RWPE2 (cell line): Measurements from ENCODE around the gene ABCA1.

ENCODE experiments used
- ATAC-seq: fragments of 200-7000 bp; cut with Tn5 transposase; 3 replicates; pipeline ENCODE4 v1.9.1; 2021; ENCODE audit warnings: low read depth
- DNase-seq: peaks from one replicate; pipeline ENCODE4 v3.0.0-alpha.2; 2020; ENCODE audit warnings: low spot score
- H3K27ac ChIP-seq: fragments of 450-650 bp; 2 replicates; pipeline ENCODE4 v1.5.1; 2017; ENCODE audit warnings: mild to moderate bottlenecking; ENCODE audit not compliant: poor library complexity, severe bottlenecking
- H3K27me3 ChIP-seq: fragments of 250-450 bp; sonication (Bioruptor Pico); 2 replicates; pipeline ENCODE4 v1.5.1; 2021; ENCODE audit warnings: mild to moderate bottlenecking, moderate library complexity; ENCODE audit not compliant: insufficient read depth, poor library complexity, severe bottlenecking
- H3K36me3 ChIP-seq: fragments of 250-450 bp; sonication (Bioruptor Pico); 2 replicates; pipeline ENCODE4 v1.5.1; 2020; ENCODE audit warnings: low read depth, mild to moderate bottlenecking, moderate library complexity
- H3K4me1 ChIP-seq: fragments of 250-450 bp; sonication (Bioruptor Pico); 2 replicates; pipeline ENCODE4 v1.5.1; 2021; ENCODE audit warnings: mild to moderate bottlenecking, moderate library complexity; ENCODE audit not compliant: insufficient read depth, poor library complexity, severe bottlenecking
- H3K4me3 ChIP-seq: fragments of 250-450 bp; sonication (Bioruptor Pico); 2 replicates; pipeline ENCODE4 v1.5.1; 2021; ENCODE audit warnings: mild to moderate bottlenecking, moderate library complexity; ENCODE audit not compliant: severe bottlenecking
- H3K9me3 ChIP-seq: fragments of 250-450 bp; sonication (Bioruptor Pico); 2 replicates; pipeline ENCODE4 v1.5.1; 2021; ENCODE audit warnings: mild to moderate bottlenecking, moderate library complexity; ENCODE audit not compliant: severe bottlenecking
- TF ChIP-seq, protein P1 (sequence below): fragments of 450-650 bp; IDR thresholded peaks from one replicate; pipeline ENCODE4 v1.5.1; 2017; ENCODE audit warnings: mild to moderate bottlenecking, moderate library complexity; ENCODE audit not compliant: poor library complexity, severe bottlenecking

The ABCA1 gene

DNA sequence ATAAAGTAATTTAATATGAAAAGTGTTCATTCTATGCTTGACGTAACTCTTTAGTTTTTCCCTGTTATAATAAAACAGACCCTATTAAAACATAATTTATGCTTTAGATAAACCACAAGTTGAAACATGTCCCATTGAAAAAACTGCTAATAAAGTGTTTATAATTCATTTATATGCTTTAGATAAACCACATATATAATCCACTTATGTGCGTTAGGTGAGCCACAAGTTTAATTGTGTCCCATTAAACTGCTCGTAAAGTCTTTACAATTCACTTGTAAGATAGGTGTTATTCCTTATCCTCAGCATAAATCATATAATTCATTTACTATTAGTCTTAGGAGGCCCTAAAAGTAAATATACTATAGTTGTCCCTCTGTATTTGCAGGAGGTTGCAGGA is 160.4 kb downstream of the ABCA1 start:
- H3K27ac ChIP-seq = no peak overlapping the region
- no peaks in the 10 kb centered on the region for H3K27me3 ChIP-seq
- no peaks in the 10 kb centered on the region for H3K4me1 ChIP-seq
- TF ChIP-seq, protein P1, sequence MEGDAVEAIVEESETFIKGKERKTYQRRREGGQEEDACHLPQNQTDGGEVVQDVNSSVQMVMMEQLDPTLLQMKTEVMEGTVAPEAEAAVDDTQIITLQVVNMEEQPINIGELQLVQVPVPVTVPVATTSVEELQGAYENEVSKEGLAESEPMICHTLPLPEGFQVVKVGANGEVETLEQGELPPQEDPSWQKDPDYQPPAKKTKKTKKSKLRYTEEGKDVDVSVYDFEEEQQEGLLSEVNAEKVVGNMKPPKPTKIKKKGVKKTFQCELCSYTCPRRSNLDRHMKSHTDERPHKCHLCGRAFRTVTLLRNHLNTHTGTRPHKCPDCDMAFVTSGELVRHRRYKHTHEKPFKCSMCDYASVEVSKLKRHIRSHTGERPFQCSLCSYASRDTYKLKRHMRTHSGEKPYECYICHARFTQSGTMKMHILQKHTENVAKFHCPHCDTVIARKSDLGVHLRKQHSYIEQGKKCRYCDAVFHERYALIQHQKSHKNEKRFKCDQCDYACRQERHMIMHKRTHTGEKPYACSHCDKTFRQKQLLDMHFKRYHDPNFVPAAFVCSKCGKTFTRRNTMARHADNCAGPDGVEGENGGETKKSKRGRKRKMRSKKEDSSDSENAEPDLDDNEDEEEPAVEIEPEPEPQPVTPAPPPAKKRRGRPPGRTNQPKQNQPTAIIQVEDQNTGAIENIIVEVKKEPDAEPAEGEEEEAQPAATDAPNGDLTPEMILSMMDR = no peak
- H3K9me3 ChIP-seq = no peaks in the 10 kb centered on the region
- DNase-seq (no peak), ATAC-seq (no peak)
- no peaks in the 10 kb centered on the region for H3K36me3 ChIP-seq
- no peak overlapping the region for H3K4me3 ChIP-seq

DNA sequence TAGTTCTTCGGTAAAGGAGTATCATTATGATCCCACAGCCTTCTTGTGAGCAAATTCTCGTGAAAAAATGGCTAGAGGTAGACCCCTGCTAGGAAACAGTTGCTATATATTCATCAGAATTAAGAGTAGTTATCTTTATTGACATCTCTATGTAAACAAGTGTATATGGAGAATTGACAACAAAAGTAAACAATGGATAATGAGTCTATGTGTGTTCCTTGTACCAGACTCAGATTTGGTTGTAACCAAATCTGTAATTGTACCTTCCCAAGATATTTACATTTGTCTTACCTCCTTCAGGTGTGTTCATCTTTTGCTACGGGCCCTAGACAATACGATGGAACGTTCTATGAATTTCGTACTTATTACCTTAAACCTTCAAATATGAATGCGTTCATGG is 161.9 kb downstream of the ABCA1 start:
- Histone ChIP-seq H3K27ac (no peak overlapping the region), H3K9me3 (no peaks in the 10 kb centered on the region), H3K4me3 (no peak overlapping the region), H3K4me1 (no peaks in the 10 kb centered on the region), H3K27me3 (no peaks in the 10 kb centered on the region), H3K36me3 (no peaks in the 10 kb centered on the region)
- TF ChIP-seq, protein P1 = no peak
- DNase-seq (no peak), ATAC-seq (no peak)

DNA sequence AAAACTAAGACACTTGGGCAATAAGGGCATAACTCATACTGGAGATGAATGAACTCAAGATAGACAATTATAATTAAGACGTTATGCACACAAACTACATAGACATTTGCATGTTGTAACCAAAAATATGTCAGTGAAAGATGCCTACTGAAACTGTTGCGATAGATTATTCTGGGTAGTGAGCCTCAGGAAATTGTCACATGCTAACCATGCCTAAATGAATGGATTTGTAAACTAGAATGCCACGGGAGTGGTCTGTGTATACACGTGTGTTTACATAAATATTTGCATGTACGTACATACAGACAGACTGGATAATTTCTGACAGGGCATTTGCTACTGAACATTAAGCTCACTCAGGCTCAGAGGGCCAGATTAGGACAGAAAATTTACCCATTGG is 162.8 kb downstream of the ABCA1 start:
- Histone ChIP-seq H3K4me3 (no peak overlapping the region), H3K4me1 (no peaks in the 10 kb centered on the region), H3K27ac (no peak overlapping the region), H3K9me3 (no peaks in the 10 kb centered on the region), H3K36me3 (no peaks in the 10 kb centered on the region), H3K27me3 (no peaks in the 10 kb centered on the region)
- TF ChIP-seq, protein P1 = no peak
- no peak for ATAC-seq
- no peak for DNase-seq

DNA sequence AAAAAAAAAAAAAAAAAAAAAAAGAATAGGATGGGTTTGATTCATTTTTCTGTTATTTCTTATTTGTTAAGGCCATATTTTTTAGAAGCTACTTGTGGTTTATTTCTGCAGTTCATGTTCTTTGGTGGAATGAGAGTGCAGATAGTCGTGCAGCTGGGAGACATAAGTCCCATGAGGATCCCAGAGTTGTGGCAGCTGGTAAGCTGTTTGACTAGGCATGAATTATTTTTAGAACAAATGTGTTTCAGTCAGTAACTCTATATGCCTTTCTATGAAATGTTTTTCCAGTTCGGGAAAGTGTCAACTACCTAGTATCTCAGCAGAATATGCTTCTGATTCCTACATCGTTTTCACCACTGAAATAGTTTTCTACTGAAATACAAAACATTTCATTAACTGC is 169.0 kb downstream of the ABCA1 start:
- no peaks in the 10 kb centered on the region for H3K4me1 ChIP-seq
- H3K9me3 ChIP-seq = no peaks in the 10 kb centered on the region
- peaks cover 46% of the 10 kb centered on the region for H3K36me3 ChIP-seq
- H3K27me3 ChIP-seq = no peaks in the 10 kb centered on the region
- H3K27ac ChIP-seq = no peak overlapping the region
- DNase-seq (no peak), ATAC-seq (no peak)
- H3K4me3 ChIP-seq = no peak overlapping the region
- TF ChIP-seq, protein P1 = no peak

DNA sequence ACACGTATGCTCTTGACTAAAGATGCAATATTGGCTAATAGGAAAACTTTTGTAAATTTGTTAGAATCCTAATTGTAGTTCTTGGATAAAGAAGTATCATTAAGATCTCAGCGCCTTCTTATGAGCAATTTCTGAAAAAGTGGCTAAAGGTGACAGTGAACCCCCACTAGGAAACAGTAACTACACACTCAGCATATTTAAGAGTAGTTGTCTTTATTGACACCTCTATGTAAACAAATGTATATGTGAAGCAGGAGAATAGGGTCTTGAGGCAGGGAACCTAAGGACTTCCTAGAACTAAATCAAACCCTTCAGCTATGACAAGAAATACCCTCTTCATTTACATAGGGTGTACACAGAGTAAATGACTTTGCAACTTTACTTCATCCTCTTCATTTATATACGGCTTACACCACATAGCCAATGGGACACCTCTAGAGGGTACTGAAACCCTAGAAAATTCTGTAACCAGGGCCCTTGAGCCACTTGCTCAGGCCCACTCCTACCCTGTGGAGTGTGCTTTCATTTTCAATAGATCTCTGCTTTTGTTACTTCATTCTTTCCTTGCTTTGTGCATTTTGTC is 177.7 kb downstream of the ABCA1 start:
- Histone ChIP-seq H3K4me1 (peaks cover 7% of the 10 kb centered on the region), H3K36me3 (peaks cover 34% of the 10 kb centered on the region), H3K4me3 (no peak overlapping the region), H3K9me3 (no peaks in the 10 kb centered on the region), H3K27me3 (no peaks in the 10 kb centered on the region), H3K27ac (no peak overlapping the region)
- TF ChIP-seq, protein P1 = no peak
- ATAC-seq (no peak), DNase-seq (no peak)
